SH-SY5Y (cell line): ENCODE data around the gene CLK4.

Experiments used
- GATA2 ChIP-seq: IDR thresholded peaks from 2 replicates; pipeline ENCODE4 v1.6.1; 2011; ENCODE audit warnings: mild to moderate bottlenecking, low read depth, low read length
- GATA3 ChIP-seq: IDR thresholded peaks from 2 replicates; pipeline ENCODE4 v1.6.1; 2011; ENCODE audit warnings: low read depth, mild to moderate bottlenecking, low read length, moderate library complexity

- TF ChIP-seq GATA2, result no peak
- no peak for TF ChIP-seq GATA3
These were observed 37.4 kb downstream of the CLK4 start for GRCh38 chr5:178589180-178590140.
